HepG2 (cell line): ENCODE data around the gene SLC26A9. TPM values are rescaled to one million over a fixed set of nuclear protein-coding genes. Genes with fewer than 3 reads are reported as not detected.

Experiments
- HNF1A ChIP-seq, 2 experiments: sonication (generic) in 1 of 2; formaldehyde crosslinking in 1 of 2; IDR thresholded peaks; 2 replicates each; pipeline versions ENCODE4 v1.4.0 to v1.6.1; 2016 to 2020; ENCODE audit warnings: borderline replicate concordance in 1 of 2, low read depth in 1 of 2, mild to moderate bottlenecking in 1 of 2, missing genetic modification reagents in 1 of 2
- MED13 ChIP-seq: sonication (generic); formaldehyde crosslinking; IDR thresholded peaks from 2 replicates; pipeline ENCODE4 v1.5.0; 2020; ENCODE audit warnings: missing genetic modification reagents
- MIXL1 ChIP-seq: IDR thresholded peaks from 2 replicates; pipeline ENCODE4 v1.6.1; 2016
- RBM22 ChIP-seq: fragments of 200-400 bp; formaldehyde crosslinking; optimal IDR thresholded peaks from 2 replicates; pipeline ENCODE3; 2017; ENCODE audit warnings: mild to moderate bottlenecking, low read length, moderate library complexity
- ZEB1 ChIP-seq: IDR thresholded peaks from 2 replicates; pipeline ENCODE4 v1.6.1; 2012; ENCODE audit warnings: mild to moderate bottlenecking, low read depth, inconsistent platforms; ENCODE audit not compliant: insufficient replicate concordance
- ZNF280B ChIP-seq: sonication (generic); formaldehyde crosslinking; IDR thresholded peaks from 2 replicates; pipeline ENCODE4 v1.5.0; 2020; ENCODE audit warnings: missing genetic modification reagents, mild to moderate bottlenecking, borderline replicate concordance
- ZUFSP ChIP-seq: sonication (generic); formaldehyde crosslinking; IDR thresholded peaks from 2 replicates; pipeline ENCODE4 v1.9.0; 2021; ENCODE audit warnings: missing genetic modification reagents, mild to moderate bottlenecking, borderline replicate concordance
- polyA plus RNA-seq, 8 experiments: library from polyadenylated mRNA; depleted of rRNA in 3 of 8; stranded (reverse) in 7 of 8; unstranded in 1 of 8; fragments of >200 nt; fragmentation: Illumina TruSeq in 4 of 8; extraction: Trizol in 4 of 8; gene quantifications; 2 replicates each; pipeline versions ENCODE4 v1.2.1 to v1.2.3, GENCODE V29; 2011 to 2016; ENCODE audit warnings: low read depth in 4 of 8, missing spikeins in 1 of 8, mixed read lengths in 1 of 8; ENCODE audit not compliant: insufficient read depth in 1 of 8
- total RNA-seq, 5 experiments: library from RNA; depleted of rRNA; stranded (reverse); fragments of >200 nt; fragmentation: Illumina TruSeq; extraction: Trizol; gene quantifications; 2 replicates each; pipeline ENCODE4 v1.2.3, GENCODE V29; 2016; ENCODE audit warnings: low read depth in 1 of 5

SLC26A9 gene
- total and polyA plus RNA-seq, 2 of the 13 experiments (the other 11 are each of a cell fraction or from before 2014, with no cell fraction given) = 0.11 to 0.15 TPM

GRCh38 chr1:205926636-205927035, 16.6 kb downstream of the SLC26A9 start (continued):
- TF ChIP-seq RBM22 (no peak), ZNF280B (CRISPR knock-in tag) (no peak), MED13 (CRISPR knock-in tag) (no peak), ZEB1 (no peak), HNF1A (IDR thresholded peaks at IDR 0.05; ENCODE audit: low read depth) (no peak), HNF1A (CRISPR knock-in tag; IDR thresholded peaks at IDR 0.05; ENCODE audit: borderline replicate concordance) (no peak), ZUFSP (CRISPR knock-in tag) (no peak), MIXL1 (CRISPR knock-in tag) (no peak)
